Endothelial cell of umbilical vein (primary cell): Measurements from ENCODE around the gene ABCC1.

ENCODE experiments used
- CTCF ChIP-seq, 2 donors: IDR thresholded peaks; 1 replicate in 1 of 2; 2 replicates in 1 of 2; pipeline ENCODE4 v1.5.1; 2011; ENCODE audit warnings: low read length in 2 of 2, mild to moderate bottlenecking in 2 of 2, moderate library complexity in 2 of 2, control low read depth in 1 of 2, inconsistent platforms in 1 of 2, low read depth in 1 of 2; ENCODE audit not compliant: insufficient read depth in 1 of 2; ENCODE audit errors: extremely low read depth in 1 of 2
- EZH2 ChIP-seq: IDR thresholded peaks from 2 replicates; pipeline ENCODE4 v1.6.1; 2012; ENCODE audit warnings: borderline replicate concordance, low read depth, mild to moderate bottlenecking, moderate library complexity, low read length, inconsistent platforms; ENCODE audit not compliant: severe bottlenecking
- FOS ChIP-seq: IDR thresholded peaks from 2 replicates; pipeline ENCODE4 v1.6.1; 2011; ENCODE audit warnings: mild to moderate bottlenecking, low read length, moderate library complexity, borderline replicate concordance; ENCODE audit not compliant: insufficient read depth
- GATA2 ChIP-seq: IDR thresholded peaks from 2 replicates; pipeline ENCODE4 v1.7.0; 2011; ENCODE audit warnings: low read depth, mild to moderate bottlenecking, moderate library complexity, mixed read lengths, low read length; ENCODE audit not compliant: insufficient read length, insufficient read depth
- JUN ChIP-seq: IDR thresholded peaks from 2 replicates; pipeline ENCODE4 v1.6.1; 2011; ENCODE audit warnings: borderline replicate concordance, low read depth; ENCODE audit not compliant: insufficient read length, insufficient read depth
- MYC ChIP-seq: IDR thresholded peaks from one replicate; pipeline ENCODE4 v1.6.1; 2011; ENCODE audit warnings: mild to moderate bottlenecking, low read depth, low read length
- POLR2A ChIP-seq: IDR thresholded peaks from 2 replicates; pipeline ENCODE4 v1.6.1; 2012; ENCODE audit warnings: low read depth, mild to moderate bottlenecking, control low read depth, low read length
- POLR2AphosphoS5 ChIP-seq: IDR thresholded peaks from 2 replicates; pipeline ENCODE4 v1.6.1; 2012; ENCODE audit warnings: low read depth, mild to moderate bottlenecking, control low read depth, low read length, moderate library complexity; ENCODE audit not compliant: insufficient read depth
- TF ChIP-seq, protein P1 (sequence below): IDR thresholded peaks from 2 replicates; pipeline ENCODE4 v1.6.1; 2011; ENCODE audit not compliant: insufficient read depth, insufficient read length

- TF ChIP-seq CTCF (IDR thresholded peaks at IDR 0.05; ENCODE audit: extremely low read depth in 1 of 2, insufficient read depth in 1 of 2, low read depth in 1 of 2, low read length in 2 of 2): no peak
- no peak for TF ChIP-seq POLR2A
- TF ChIP-seq POLR2AphosphoS5: no peak
- TF ChIP-seq EZH2: no peak
- TF ChIP-seq, protein P1, sequence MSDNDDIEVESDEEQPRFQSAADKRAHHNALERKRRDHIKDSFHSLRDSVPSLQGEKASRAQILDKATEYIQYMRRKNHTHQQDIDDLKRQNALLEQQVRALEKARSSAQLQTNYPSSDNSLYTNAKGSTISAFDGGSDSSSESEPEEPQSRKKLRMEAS: no peak
- no peak for TF ChIP-seq GATA2
- TF ChIP-seq MYC: no peak
- TF ChIP-seq FOS: no peak
- no peak for TF ChIP-seq JUN
These were observed 233.5 kb downstream of the ABCC1 start for GRCh38 chr16:16182918-16183317.
